Measurements from ENCODE around the gene CTAGE9.

GRCh38 chr6:131736003-131736596, 25.3 kb upstream of the CTAGE9 start:
- TF ChIP-seq ZFP30 (CRISPR knock-in tag; IDR thresholded peaks at IDR 0.05): no peak
- TF ChIP-seq OSR1 (CRISPR knock-in tag; IDR thresholded peaks at IDR 0.05): no peak
- no peak for TF ChIP-seq PPARA (CRISPR knock-in tag; IDR thresholded peaks at IDR 0.05; ENCODE audit: borderline replicate concordance)
- no peak for TF ChIP-seq RARB (CRISPR knock-in tag; IDR thresholded peaks at IDR 0.05)
- TF ChIP-seq CREB5 (CRISPR knock-in tag; IDR thresholded peaks at IDR 0.05; ENCODE audit: low read depth): no peak
- TF ChIP-seq ZFP3 (CRISPR knock-in tag; IDR thresholded peaks at IDR 0.05): no peak
- TF ChIP-seq POU6F1 (CRISPR knock-in tag; IDR thresholded peaks at IDR 0.05; ENCODE audit: borderline replicate concordance, low read depth): no peak
- no peak for TF ChIP-seq TCF4 (CRISPR knock-in tag; IDR thresholded peaks at IDR 0.05; ENCODE audit: borderline replicate concordance)
- TF ChIP-seq ZNF70 (CRISPR knock-in tag; IDR thresholded peaks at IDR 0.05): no peak
- TF ChIP-seq ZC3H10 (CRISPR knock-in tag; IDR thresholded peaks at IDR 0.05): no peak
- TF ChIP-seq ARNTL (CRISPR knock-in tag; IDR thresholded peaks at IDR 0.05; ENCODE audit: borderline replicate concordance, low read depth): no peak
- no peak for TF ChIP-seq BACH2 (CRISPR knock-in tag; IDR thresholded peaks at IDR 0.05; ENCODE audit: borderline replicate concordance)
- no peak for TF ChIP-seq SNAI2 (CRISPR knock-in tag; IDR thresholded peaks at IDR 0.05)
